ENCODE data around the gene TAPBPL. TPM values are rescaled to one million over a fixed set of nuclear protein-coding genes. Genes with fewer than 3 reads are reported as not detected.

TAPBPL gene
- polyA plus RNA-seq, 1 of the 3 experiments (the other 2 are of a cell fraction) = 24.1 TPM

DNA sequence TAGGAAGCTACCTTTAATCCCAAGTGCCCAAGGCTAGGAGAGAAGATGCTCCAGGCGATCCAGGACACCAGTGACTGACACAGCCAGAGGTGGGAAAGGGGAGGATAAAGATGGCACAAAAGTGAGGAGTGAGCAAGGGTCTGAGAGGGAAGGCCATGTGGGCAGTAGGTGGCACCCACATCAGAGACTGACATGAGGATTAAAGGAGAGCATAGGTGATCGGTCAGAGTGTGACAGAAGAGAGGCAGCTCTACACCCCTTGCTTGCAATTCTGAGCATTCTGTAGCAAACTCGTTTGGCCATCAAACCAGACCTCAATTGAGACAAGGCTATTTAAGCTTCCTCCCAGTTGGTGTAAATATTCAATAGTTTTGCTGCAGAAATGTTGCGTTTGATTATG lies 7.8 kb upstream of the TAPBPL start:
- no peaks in the 10 kb centered on the region for H3K4me1 ChIP-seq (ENCODE audit: control insufficient read depth in 1 of 2, insufficient read depth in 2 of 2, low read depth in 1 of 2, low read length in 1 of 2)
- H4K20me1 ChIP-seq (ENCODE audit: insufficient read depth) = no peaks in the 10 kb centered on the region
- H3K4me3 ChIP-seq (ENCODE audit: low read depth in 2 of 2, low read length in 1 of 2) = no peak overlapping the region
- POLR2A ChIA-PET = no interaction called here
- H2AFZ ChIP-seq (ENCODE audit: low read depth) = no peak overlapping the region
- no peaks in the 10 kb centered on the region for H3K27me3 ChIP-seq (ENCODE audit: insufficient read depth)
- CTCF ChIA-PET = interaction anchor here (1.1 to 2.5 kb wide), 5 partner anchors 15 to 455 kb away, joined by 3 to 14 read pairs (median 3); no protein-coding TSS in a partner anchor
- H3K9me3 ChIP-seq = no peaks in the 10 kb centered on the region
- no peak overlapping the region for H3K9ac ChIP-seq
- no peaks in the 10 kb centered on the region for H3K79me2 ChIP-seq (ENCODE audit: insufficient read depth)
- H3K27ac ChIP-seq (ENCODE audit: low read depth in 2 of 2, low read length in 1 of 2) = no peak overlapping the region
- H3F3A ChIP-seq (replicated peaks; ENCODE audit: insufficient read depth) = no peaks in the 10 kb centered on the region
- no peaks in the 10 kb centered on the region for H3K9me2 ChIP-seq
- TF ChIP-seq FOXM1 (IDR thresholded peaks at IDR 0.05; ENCODE audit: low read depth) (no peak), CHD2 (IDR thresholded peaks at IDR 0.05; ENCODE audit: low read length, partially characterized antibody) (no peak), SMC3 (IDR thresholded peaks at IDR 0.05; ENCODE audit: low read depth, low read length) (no peak), TEAD4 (IDR thresholded peaks at IDR 0.05; ENCODE audit: borderline replicate concordance, insufficient read depth) (no peak), MEF2A (IDR thresholded peaks at IDR 0.05; ENCODE audit: borderline replicate concordance, low read depth) (no peak), RCOR1 (IDR thresholded peaks at IDR 0.05; ENCODE audit: low read length) (no peak), JUND (IDR thresholded peaks at IDR 0.05) (no peak), RAD21 (IDR thresholded peaks at IDR 0.05; ENCODE audit: low read length) (no peak), GABPA (IDR thresholded peaks at IDR 0.05; ENCODE audit: low read depth) (no peak), GATA2 (CRISPR knock-in tag; IDR thresholded peaks at IDR 0.05) (no peak), NRF1 (IDR thresholded peaks at IDR 0.05; ENCODE audit: low read depth, low read length) (no peak), MAX (IDR thresholded peaks at IDR 0.05; ENCODE audit: low read depth) (no peak), TCF12 (IDR thresholded peaks at IDR 0.05) (no peak), FOSL2 (IDR thresholded peaks at IDR 0.05; ENCODE audit: borderline replicate concordance, low read depth) (no peak)
- TF ChIP-seq, protein P1, sequence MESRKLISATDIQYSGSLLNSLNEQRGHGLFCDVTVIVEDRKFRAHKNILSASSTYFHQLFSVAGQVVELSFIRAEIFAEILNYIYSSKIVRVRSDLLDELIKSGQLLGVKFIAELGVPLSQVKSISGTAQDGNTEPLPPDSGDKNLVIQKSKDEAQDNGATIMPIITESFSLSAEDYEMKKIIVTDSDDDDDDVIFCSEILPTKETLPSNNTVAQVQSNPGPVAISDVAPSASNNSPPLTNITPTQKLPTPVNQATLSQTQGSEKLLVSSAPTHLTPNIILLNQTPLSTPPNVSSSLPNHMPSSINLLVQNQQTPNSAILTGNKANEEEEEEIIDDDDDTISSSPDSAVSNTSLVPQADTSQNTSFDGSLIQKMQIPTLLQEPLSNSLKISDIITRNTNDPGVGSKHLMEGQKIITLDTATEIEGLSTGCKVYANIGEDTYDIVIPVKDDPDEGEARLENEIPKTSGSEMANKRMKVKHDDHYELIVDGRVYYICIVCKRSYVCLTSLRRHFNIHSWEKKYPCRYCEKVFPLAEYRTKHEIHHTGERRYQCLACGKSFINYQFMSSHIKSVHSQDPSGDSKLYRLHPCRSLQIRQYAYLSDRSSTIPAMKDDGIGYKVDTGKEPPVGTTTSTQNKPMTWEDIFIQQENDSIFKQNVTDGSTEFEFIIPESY (IDR thresholded peaks at IDR 0.05; ENCODE audit: borderline replicate concordance, low read depth) = no peak
- TF ChIP-seq, protein P2, sequence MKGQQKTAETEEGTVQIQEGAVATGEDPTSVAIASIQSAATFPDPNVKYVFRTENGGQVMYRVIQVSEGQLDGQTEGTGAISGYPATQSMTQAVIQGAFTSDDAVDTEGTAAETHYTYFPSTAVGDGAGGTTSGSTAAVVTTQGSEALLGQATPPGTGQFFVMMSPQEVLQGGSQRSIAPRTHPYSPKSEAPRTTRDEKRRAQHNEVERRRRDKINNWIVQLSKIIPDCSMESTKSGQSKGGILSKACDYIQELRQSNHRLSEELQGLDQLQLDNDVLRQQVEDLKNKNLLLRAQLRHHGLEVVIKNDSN (IDR thresholded peaks at IDR 0.05; ENCODE audit: borderline replicate concordance, low read depth) = no peak
- 83% methylated on average over 4 of the region's 4 CpGs for WGBS (ENCODE audit: low lambda C conversion rate)
- no peak for DNase-seq
- no peak overlapping the region for H3K4me2 ChIP-seq
- H3K36me3 ChIP-seq (replicated peaks in 1 of 2; ENCODE audit: control insufficient read depth in 1 of 2, insufficient read depth in 2 of 2, low read length in 1 of 2) = no peaks in the 10 kb centered on the region

All from SK-N-SH (cell line).